ENCODE data around the gene AMPD3. TPM values are rescaled to one million over a fixed set of nuclear protein-coding genes. Genes with fewer than 3 reads are reported as not detected.

AMPD3 gene
- polyA plus RNA-seq, 1 of the 3 experiments (the other 2 are of a cell fraction) = 1.7 TPM

DNA sequence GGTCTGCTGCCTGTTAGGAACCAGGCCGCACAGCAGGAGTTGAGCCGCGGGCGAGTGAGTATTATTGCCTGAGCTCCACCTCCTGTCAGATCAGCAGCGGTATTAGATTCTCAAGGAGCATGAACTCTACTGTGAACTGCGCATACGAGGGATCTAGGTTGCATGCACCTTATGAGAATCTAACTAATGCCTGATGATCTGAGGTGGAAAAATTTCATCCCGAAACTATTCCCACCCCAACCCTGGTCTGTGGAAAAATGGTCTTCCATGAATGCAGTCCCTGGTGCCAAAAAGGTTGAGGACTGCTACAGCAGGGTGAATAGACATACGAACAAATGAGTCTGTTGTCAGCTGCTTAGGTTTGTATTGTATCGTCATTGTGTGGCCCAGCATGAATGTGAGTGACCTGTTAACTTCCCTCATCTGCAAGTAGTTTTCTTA, 56.1 kb downstream of the AMPD3 start:
- ChIA-PET POLR2A (no interaction called here), CTCF (interaction anchor here (0.9 to 2.3 kb wide), 3 partner anchors 20 to 225 kb away, joined by 3 to 8 read pairs (median 4); no protein-coding TSS in a partner anchor)
- 87% methylated on average over 10 of the region's 10 CpGs for WGBS (ENCODE audit: low lambda C conversion rate)
- Histone ChIP-seq H2AFZ (ENCODE audit: low read depth) (no peak overlapping the region), H3K9me2 (no peaks in the 10 kb centered on the region), H3K4me2 (no peak overlapping the region), H3K9me3 (no peaks in the 10 kb centered on the region), H3K27ac (ENCODE audit: low read depth in 2 of 2, low read length in 1 of 2) (no peak overlapping the region), H3K79me2 (ENCODE audit: insufficient read depth) (no peaks in the 10 kb centered on the region), H3K36me3 (replicated peaks in 1 of 2; ENCODE audit: control insufficient read depth in 1 of 2, insufficient read depth in 2 of 2, low read length in 1 of 2) (peaks cover 0 to 17% of the 10 kb centered on the region in 2 experiments), H3K9ac (no peak overlapping the region), H3K4me1 (ENCODE audit: control insufficient read depth in 1 of 2, insufficient read depth in 2 of 2, low read depth in 1 of 2, low read length in 1 of 2) (peaks cover 0 to 9% of the 10 kb centered on the region in 2 experiments; a peak in 1 of 4 replicates), H4K20me1 (ENCODE audit: insufficient read depth) (no peaks in the 10 kb centered on the region), H3K4me3 (ENCODE audit: low read depth in 2 of 2, low read length in 1 of 2) (no peak overlapping the region), H3K27me3 (ENCODE audit: insufficient read depth) (no peaks in the 10 kb centered on the region), H3F3A (replicated peaks; ENCODE audit: insufficient read depth) (no peaks in the 10 kb centered on the region)
- DNase-seq = no peak
- no peak for TF ChIP-seq EP300 (IDR thresholded peaks at IDR 0.05; ENCODE audit: borderline replicate concordance in 1 of 2, low read depth in 1 of 2, low read length in 1 of 2)
- TF ChIP-seq, protein P1, sequence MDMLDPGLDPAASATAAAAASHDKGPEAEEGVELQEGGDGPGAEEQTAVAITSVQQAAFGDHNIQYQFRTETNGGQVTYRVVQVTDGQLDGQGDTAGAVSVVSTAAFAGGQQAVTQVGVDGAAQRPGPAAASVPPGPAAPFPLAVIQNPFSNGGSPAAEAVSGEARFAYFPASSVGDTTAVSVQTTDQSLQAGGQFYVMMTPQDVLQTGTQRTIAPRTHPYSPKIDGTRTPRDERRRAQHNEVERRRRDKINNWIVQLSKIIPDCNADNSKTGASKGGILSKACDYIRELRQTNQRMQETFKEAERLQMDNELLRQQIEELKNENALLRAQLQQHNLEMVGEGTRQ (IDR thresholded peaks at IDR 0.05; ENCODE audit: borderline replicate concordance, low read depth, low read length) = no peak
- TF ChIP-seq FOXJ3 (CRISPR knock-in tag; IDR thresholded peaks at IDR 0.05) = no peak
- no peak for TF ChIP-seq ELF1 (IDR thresholded peaks at IDR 0.05)
- TF ChIP-seq TEAD4 (IDR thresholded peaks at IDR 0.05; ENCODE audit: borderline replicate concordance, insufficient read depth) = no peak
- TF ChIP-seq, protein P2, sequence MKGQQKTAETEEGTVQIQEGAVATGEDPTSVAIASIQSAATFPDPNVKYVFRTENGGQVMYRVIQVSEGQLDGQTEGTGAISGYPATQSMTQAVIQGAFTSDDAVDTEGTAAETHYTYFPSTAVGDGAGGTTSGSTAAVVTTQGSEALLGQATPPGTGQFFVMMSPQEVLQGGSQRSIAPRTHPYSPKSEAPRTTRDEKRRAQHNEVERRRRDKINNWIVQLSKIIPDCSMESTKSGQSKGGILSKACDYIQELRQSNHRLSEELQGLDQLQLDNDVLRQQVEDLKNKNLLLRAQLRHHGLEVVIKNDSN (IDR thresholded peaks at IDR 0.05; ENCODE audit: borderline replicate concordance, low read depth) = no peak
- TF ChIP-seq MXI1 (IDR thresholded peaks at IDR 0.05; ENCODE audit: low read depth, low read length) = no peak
- TF ChIP-seq, protein P3, sequence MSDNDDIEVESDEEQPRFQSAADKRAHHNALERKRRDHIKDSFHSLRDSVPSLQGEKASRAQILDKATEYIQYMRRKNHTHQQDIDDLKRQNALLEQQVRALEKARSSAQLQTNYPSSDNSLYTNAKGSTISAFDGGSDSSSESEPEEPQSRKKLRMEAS (IDR thresholded peaks at IDR 0.05; ENCODE audit: low read depth) = no peak
- no peak for TF ChIP-seq POLR2AphosphoS5 (IDR thresholded peaks at IDR 0.05; ENCODE audit: low read depth, low read length)
- TF ChIP-seq FOXM1 (IDR thresholded peaks at IDR 0.05; ENCODE audit: low read depth) = no peak
- TF ChIP-seq, protein P4, sequence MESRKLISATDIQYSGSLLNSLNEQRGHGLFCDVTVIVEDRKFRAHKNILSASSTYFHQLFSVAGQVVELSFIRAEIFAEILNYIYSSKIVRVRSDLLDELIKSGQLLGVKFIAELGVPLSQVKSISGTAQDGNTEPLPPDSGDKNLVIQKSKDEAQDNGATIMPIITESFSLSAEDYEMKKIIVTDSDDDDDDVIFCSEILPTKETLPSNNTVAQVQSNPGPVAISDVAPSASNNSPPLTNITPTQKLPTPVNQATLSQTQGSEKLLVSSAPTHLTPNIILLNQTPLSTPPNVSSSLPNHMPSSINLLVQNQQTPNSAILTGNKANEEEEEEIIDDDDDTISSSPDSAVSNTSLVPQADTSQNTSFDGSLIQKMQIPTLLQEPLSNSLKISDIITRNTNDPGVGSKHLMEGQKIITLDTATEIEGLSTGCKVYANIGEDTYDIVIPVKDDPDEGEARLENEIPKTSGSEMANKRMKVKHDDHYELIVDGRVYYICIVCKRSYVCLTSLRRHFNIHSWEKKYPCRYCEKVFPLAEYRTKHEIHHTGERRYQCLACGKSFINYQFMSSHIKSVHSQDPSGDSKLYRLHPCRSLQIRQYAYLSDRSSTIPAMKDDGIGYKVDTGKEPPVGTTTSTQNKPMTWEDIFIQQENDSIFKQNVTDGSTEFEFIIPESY (IDR thresholded peaks at IDR 0.05; ENCODE audit: borderline replicate concordance, low read depth) = no peak

DNA sequence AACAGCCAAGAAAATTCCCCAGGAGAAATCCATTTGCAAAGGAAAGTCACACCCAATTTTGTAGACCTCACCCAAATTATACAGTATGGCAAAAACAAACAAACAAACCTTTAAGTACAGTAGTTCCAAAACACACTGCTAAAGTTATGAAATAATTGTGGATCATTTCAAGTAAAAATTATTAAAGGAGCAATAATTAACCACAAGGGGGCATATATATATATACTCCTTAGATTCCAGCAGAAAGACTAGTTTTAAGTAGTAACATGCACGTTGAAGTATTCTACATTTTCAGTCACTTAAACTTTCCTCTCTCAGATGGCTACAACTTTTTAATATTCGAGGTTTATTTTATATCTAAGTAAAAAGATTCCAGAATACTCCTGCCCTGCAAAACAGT, 59.1 kb downstream of the AMPD3 start:
- no peaks in the 10 kb centered on the region for H3K9me2 ChIP-seq
- no peak overlapping the region for H2AFZ ChIP-seq (ENCODE audit: low read depth)
- peak overlapping the region in 1 of 2 experiments; percentile 31; a peak in 1 of 4 replicates for H3K27ac ChIP-seq (ENCODE audit: low read depth in 2 of 2, low read length in 1 of 2)
- no peak for DNase-seq
- peaks cover 6 to 35% of the 10 kb centered on the region in 2 experiments for H3K36me3 ChIP-seq (replicated peaks in 1 of 2; ENCODE audit: control insufficient read depth in 1 of 2, insufficient read depth in 2 of 2, low read length in 1 of 2)
- WGBS (ENCODE audit: low lambda C conversion rate) = 48% methylated on average over 2 of the region's 2 CpGs
- no peaks in the 10 kb centered on the region for H3K79me2 ChIP-seq (ENCODE audit: insufficient read depth)
- no peak overlapping the region for H3K4me2 ChIP-seq
- H3F3A ChIP-seq (replicated peaks; ENCODE audit: insufficient read depth) = no peaks in the 10 kb centered on the region
- no peaks in the 10 kb centered on the region for H4K20me1 ChIP-seq (ENCODE audit: insufficient read depth)
- POLR2A ChIA-PET = no interaction called here
- no peak overlapping the region for H3K9ac ChIP-seq
- CTCF ChIA-PET = interaction anchor here (0.6 to 2.6 kb wide), 7 partner anchors 8 to 222 kb away, joined by 3 to 8 read pairs (median 4); no protein-coding TSS in a partner anchor
- H3K9me3 ChIP-seq = no peaks in the 10 kb centered on the region
- H3K27me3 ChIP-seq (ENCODE audit: insufficient read depth) = no peaks in the 10 kb centered on the region
- H3K4me3 ChIP-seq (ENCODE audit: low read depth in 2 of 2, low read length in 1 of 2) = no peak overlapping the region
- H3K4me1 ChIP-seq (ENCODE audit: control insufficient read depth in 1 of 2, insufficient read depth in 2 of 2, low read depth in 1 of 2, low read length in 1 of 2) = peaks cover 0 to 9% of the 10 kb centered on the region in 2 experiments; a peak in 1 of 4 replicates
- peak; percentile 39; the same call in 1 of the 2 replicates for TF ChIP-seq RAD21 (IDR thresholded peaks at IDR 0.05; ENCODE audit: low read length)
- TF ChIP-seq, protein P5, sequence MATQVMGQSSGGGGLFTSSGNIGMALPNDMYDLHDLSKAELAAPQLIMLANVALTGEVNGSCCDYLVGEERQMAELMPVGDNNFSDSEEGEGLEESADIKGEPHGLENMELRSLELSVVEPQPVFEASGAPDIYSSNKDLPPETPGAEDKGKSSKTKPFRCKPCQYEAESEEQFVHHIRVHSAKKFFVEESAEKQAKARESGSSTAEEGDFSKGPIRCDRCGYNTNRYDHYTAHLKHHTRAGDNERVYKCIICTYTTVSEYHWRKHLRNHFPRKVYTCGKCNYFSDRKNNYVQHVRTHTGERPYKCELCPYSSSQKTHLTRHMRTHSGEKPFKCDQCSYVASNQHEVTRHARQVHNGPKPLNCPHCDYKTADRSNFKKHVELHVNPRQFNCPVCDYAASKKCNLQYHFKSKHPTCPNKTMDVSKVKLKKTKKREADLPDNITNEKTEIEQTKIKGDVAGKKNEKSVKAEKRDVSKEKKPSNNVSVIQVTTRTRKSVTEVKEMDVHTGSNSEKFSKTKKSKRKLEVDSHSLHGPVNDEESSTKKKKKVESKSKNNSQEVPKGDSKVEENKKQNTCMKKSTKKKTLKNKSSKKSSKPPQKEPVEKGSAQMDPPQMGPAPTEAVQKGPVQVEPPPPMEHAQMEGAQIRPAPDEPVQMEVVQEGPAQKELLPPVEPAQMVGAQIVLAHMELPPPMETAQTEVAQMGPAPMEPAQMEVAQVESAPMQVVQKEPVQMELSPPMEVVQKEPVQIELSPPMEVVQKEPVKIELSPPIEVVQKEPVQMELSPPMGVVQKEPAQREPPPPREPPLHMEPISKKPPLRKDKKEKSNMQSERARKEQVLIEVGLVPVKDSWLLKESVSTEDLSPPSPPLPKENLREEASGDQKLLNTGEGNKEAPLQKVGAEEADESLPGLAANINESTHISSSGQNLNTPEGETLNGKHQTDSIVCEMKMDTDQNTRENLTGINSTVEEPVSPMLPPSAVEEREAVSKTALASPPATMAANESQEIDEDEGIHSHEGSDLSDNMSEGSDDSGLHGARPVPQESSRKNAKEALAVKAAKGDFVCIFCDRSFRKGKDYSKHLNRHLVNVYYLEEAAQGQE (IDR thresholded peaks at IDR 0.05; ENCODE audit: low read depth, low read length) = no peak
- TF ChIP-seq, protein P1 (IDR thresholded peaks at IDR 0.05; ENCODE audit: borderline replicate concordance, low read depth, low read length) = no peak
- no peak for TF ChIP-seq JUND (IDR thresholded peaks at IDR 0.05)
- TF ChIP-seq RCOR1 (IDR thresholded peaks at IDR 0.05; ENCODE audit: low read length) = no peak
- peak; percentile 31 for TF ChIP-seq SMC3 (IDR thresholded peaks at IDR 0.05; ENCODE audit: low read depth, low read length)
- TF ChIP-seq RFX5 (IDR thresholded peaks at IDR 0.05; ENCODE audit: low read length) = no peak
- TF ChIP-seq, protein P6, sequence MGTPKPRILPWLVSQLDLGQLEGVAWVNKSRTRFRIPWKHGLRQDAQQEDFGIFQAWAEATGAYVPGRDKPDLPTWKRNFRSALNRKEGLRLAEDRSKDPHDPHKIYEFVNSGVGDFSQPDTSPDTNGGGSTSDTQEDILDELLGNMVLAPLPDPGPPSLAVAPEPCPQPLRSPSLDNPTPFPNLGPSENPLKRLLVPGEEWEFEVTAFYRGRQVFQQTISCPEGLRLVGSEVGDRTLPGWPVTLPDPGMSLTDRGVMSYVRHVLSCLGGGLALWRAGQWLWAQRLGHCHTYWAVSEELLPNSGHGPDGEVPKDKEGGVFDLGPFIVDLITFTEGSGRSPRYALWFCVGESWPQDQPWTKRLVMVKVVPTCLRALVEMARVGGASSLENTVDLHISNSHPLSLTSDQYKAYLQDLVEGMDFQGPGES (IDR thresholded peaks at IDR 0.05; ENCODE audit: low read depth, low read length) = no peak
